ENCODE results near the gene HIBADH. TPM values are rescaled to one million over a fixed set of nuclear protein-coding genes. Genes with fewer than 3 reads are reported as not detected.

The HIBADH gene
- total and polyA plus RNA-seq, 2 of the 4 experiments (the other 2 are of a cell fraction), result 36.6 to 52.5 TPM

- no peak overlapping the region for H3K9ac ChIP-seq (ENCODE audit: low read depth, low read length)
- BruUV-seq (replicated peaks), result no TSS peak
- no peak overlapping the region for H2AK9ac ChIP-seq (replicated peaks; ENCODE audit: low read depth, low read length, poor library complexity)
- H4K5ac ChIP-seq (ENCODE audit: low read depth, low read length), result no peak overlapping the region
- intact Hi-C loops (cut with micrococcal nuclease), result no loop called here
- dilution Hi-C loops (cut with HindIII; ENCODE audit: low sequenced_read_pairs, unreplicated experiment), result no loop called here
- H2BK20ac ChIP-seq (ENCODE audit: low read depth, low read length), result no peak overlapping the region
- H2AK5ac ChIP-seq (ENCODE audit: low read depth, low read length), result no peak overlapping the region
- no peak overlapping the region for H3K4me3 ChIP-seq (ENCODE audit: insufficient read depth, low read depth, low read length)
- POLR2A ChIA-PET (ENCODE audit: unreplicated experiment), result no interaction called here
- no peak overlapping the region for H3K4me2 ChIP-seq (ENCODE audit: low read depth, low read length)
- no peaks in the 10 kb centered on the region for H3K27me3 ChIP-seq (ENCODE audit: control insufficient read depth, insufficient read depth, low read length)
- H4K8ac ChIP-seq (ENCODE audit: low read depth in 2 of 2, low read length in 2 of 2), result no peak overlapping the region
- no peaks in the 10 kb centered on the region for H3K79me1 ChIP-seq (ENCODE audit: low read depth in 1 of 2, low read length in 2 of 2)
- no peak overlapping the region for H3K4ac ChIP-seq (ENCODE audit: low read depth, low read length)
- no peak overlapping the region for H3K27ac ChIP-seq (ENCODE audit: insufficient read depth, low read length)
- H2AFZ ChIP-seq (replicated peaks; ENCODE audit: low read length, poor library complexity), result no peak overlapping the region
- H2BK120ac ChIP-seq (ENCODE audit: low read depth, low read length), result no peak overlapping the region
- WGBS, 2 experiments (ENCODE audit: extremely low coverage in 2 of 2, insufficient read length in 1 of 2), result 63% methylated on average over 1 of the region's 2 CpGs; no CpG with 5 or more reads in 1 of the 2 experiments
- H3K36me3 ChIP-seq (ENCODE audit: control insufficient read depth, insufficient read depth, low read length), result peaks cover 8% of the 10 kb centered on the region
- H4K91ac ChIP-seq (ENCODE audit: insufficient read depth, low read depth, low read length), result no peak overlapping the region
- peaks cover 3% of the 10 kb centered on the region; the same call in 1 of the 2 replicates for H3K9me1 ChIP-seq (ENCODE audit: insufficient read depth, low read length)
- no peak overlapping the region for H2BK15ac ChIP-seq (ENCODE audit: low read depth, low read length)
- H3K4me1 ChIP-seq (ENCODE audit: control insufficient read depth, insufficient read depth, low read length), result peaks cover 4% of the 10 kb centered on the region; the same call in 1 of the 2 replicates
- ATAC-seq (ENCODE audit: low read depth) (no peak), DNase-seq (no peak)
- H3K56ac ChIP-seq (ENCODE audit: extremely low read depth, insufficient read depth, low read length), result no peak overlapping the region
- H3K9me3 ChIP-seq (ENCODE audit: control insufficient read depth, insufficient read depth, low read length), result no peaks in the 10 kb centered on the region
- peak overlapping the region; percentile 52; the same call in 1 of the 2 replicates for H3K14ac ChIP-seq (replicated peaks; ENCODE audit: low read depth, low read length)
- no peak overlapping the region for H3K23ac ChIP-seq (ENCODE audit: low read depth, low read length)
- TF ChIP-seq FOS (IDR thresholded peaks at IDR 0.05; ENCODE audit: low read depth, low read length), result no peak
- no peak for TF ChIP-seq CEBPB (IDR thresholded peaks at IDR 0.05; ENCODE audit: low read depth, low read length)
- no peak for TF ChIP-seq MXI1 (IDR thresholded peaks at IDR 0.05; ENCODE audit: borderline replicate concordance, low read depth, low read length)
- TF ChIP-seq RAD21 (IDR thresholded peaks at IDR 0.05; ENCODE audit: low read length), result no peak
- TF ChIP-seq CHD1 (IDR thresholded peaks at IDR 0.05; ENCODE audit: low read depth, low read length), result no peak
- no peak for TF ChIP-seq RFX5 (IDR thresholded peaks at IDR 0.05; ENCODE audit: low read depth, low read length)
- TF ChIP-seq CTCF (conservative IDR thresholded peaks at IDR 0.05; ENCODE audit: low read depth, low read length), result no peak
- no peak for TF ChIP-seq USF2 (IDR thresholded peaks at IDR 0.05; ENCODE audit: low read depth, low read length)
- TF ChIP-seq NFE2L2 (IDR thresholded peaks at IDR 0.05; ENCODE audit: low read depth, low read length), result no peak
- no peak for TF ChIP-seq SMC3 (IDR thresholded peaks at IDR 0.05; ENCODE audit: low read depth, low read length)
- no peak for TF ChIP-seq BHLHE40 (IDR thresholded peaks at IDR 0.05; ENCODE audit: low read depth, low read length)
- no peak for TF ChIP-seq RCOR1 (IDR thresholded peaks at IDR 0.05; ENCODE audit: insufficient replicate concordance, low read length)
- TF ChIP-seq MAFK (IDR thresholded peaks at IDR 0.05; ENCODE audit: low read depth, low read length), result no peak
- no peak for TF ChIP-seq POLR2A (IDR thresholded peaks at IDR 0.05; ENCODE audit: low read depth, low read length)
- no peak for TF ChIP-seq ELK1 (IDR thresholded peaks at IDR 0.05; ENCODE audit: borderline replicate concordance, low read depth, low read length)
- no peak for TF ChIP-seq MAZ (IDR thresholded peaks at IDR 0.05; ENCODE audit: borderline replicate concordance, low read depth, low read length)
- in situ Hi-C loops (cut with MboI; ENCODE audit: low sequenced_read_pairs), result no loop called here
- H3K18ac ChIP-seq (ENCODE audit: low read depth, low read length), result no peak overlapping the region
- H2BK5ac ChIP-seq (ENCODE audit: low read depth, low read length, poor library complexity, severe bottlenecking), result no peak overlapping the region
- CTCF ChIA-PET, result no interaction called here
- H4K20me1 ChIP-seq (ENCODE audit: insufficient read depth, low read length), result no peaks in the 10 kb centered on the region; the same call in 1 of the 2 replicates
Measured at GRCh38 chr7:27527348-27527714, 135.4 kb downstream of the HIBADH start.

All from IMR-90 (cell line).